Measurements from ENCODE around the gene NLRX1. TPM values are rescaled to one million over a fixed set of nuclear protein-coding genes. Genes with fewer than 3 reads are reported as not detected.
"Not testable (repeated sequence)": the region's sequence is repeated elsewhere in the genome, so short reads cannot be mapped to it uniquely, and the experiment has no call there.

Gene NLRX1
- total and polyA plus RNA-seq, 3 experiments from 2014 or later: 11.3 to 16.7 (median 16.1) TPM

DNA sequence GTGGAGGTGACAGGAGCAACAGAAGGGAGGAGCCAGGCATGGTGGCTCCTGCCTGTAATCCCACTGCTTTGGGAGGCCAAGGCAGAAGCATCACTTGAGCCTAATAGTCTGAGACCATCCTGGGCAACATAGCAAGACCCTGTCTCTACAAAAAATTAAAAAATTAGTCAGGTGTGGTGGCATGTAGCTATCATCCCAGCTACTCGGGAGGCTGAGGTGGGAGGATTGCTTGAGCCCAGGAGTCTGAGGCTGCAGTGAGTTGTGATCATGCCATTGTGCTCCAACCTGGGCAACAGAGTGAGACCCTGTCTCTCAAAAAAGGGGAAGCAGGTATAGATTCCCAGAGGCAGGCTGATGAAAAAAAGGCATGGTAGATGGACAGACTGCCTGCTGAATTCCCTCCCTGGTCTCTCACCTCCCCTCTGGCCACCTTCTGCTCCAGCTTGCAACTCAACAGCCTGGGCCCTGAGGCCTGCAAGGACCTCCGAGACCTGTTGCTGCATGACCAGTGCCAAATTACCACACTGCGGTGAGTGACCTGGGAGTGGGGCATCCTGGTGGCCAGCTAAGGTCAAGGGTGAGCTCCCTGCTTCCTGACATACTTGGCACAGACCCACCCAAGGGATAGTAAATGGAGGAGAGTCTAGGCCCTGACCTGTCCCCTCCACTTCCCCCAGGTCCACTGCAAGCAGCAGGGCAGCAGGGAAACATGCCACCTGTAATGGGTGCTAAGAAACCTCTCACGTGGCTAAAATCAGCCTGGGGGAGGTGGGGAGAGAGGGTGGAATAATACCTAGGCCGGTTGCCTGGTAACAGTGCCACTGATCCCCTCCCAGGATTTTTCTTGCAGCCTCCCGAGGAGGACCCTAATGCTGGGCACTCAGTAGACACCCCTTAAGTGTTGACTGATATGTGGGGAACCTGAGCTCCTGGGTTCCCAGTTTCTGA, 12.5 kb downstream of the NLRX1 start:
- peaks cover 0 to 3% (median 3%) of the 10 kb centered on the region in 3 donors for H3K4me1 Mint-ChIP-seq
- H3K27ac Mint-ChIP-seq: peak overlapping the region in 1 of 8 donors; percentile 24
- POLR2A ChIA-PET: no interaction called here
- peaks cover 0 to 22% (median 2%) of the 10 kb centered on the region in 3 donors for H3K36me3 Mint-ChIP-seq
- CTCF ChIA-PET: interaction anchor here (1.4 kb wide), 1 partner anchor 16 kb away, joined by 5 read pairs; no protein-coding TSS in a partner anchor
- H3K36me3 ChIP-seq (ENCODE audit: insufficient read depth, low read length): no peaks in the 10 kb centered on the region
- H3K27ac ChIP-seq (ENCODE audit: low read depth, low read length): no peak overlapping the region
- no peaks in the 10 kb centered on the region for H3K9me3 Mint-ChIP-seq
- no peak overlapping the region for H3K4me3 ChIP-seq (ENCODE audit: low read length)
- H3K4me3 Mint-ChIP-seq: no peak overlapping the region
- H3K9me3 ChIP-seq (ENCODE audit: low read length): no peaks in the 10 kb centered on the region
- peaks cover 11% of the 10 kb centered on the region for H3K4me1 ChIP-seq (ENCODE audit: insufficient read depth, low read length)
- DNase-seq: no peak
- peaks cover 0 to 5% of the 10 kb centered on the region in 2 donors for H3K27me3 Mint-ChIP-seq
- no peaks in the 10 kb centered on the region for H3K27me3 ChIP-seq (ENCODE audit: insufficient read depth, low read length, poor library complexity, severe bottlenecking)

DNA sequence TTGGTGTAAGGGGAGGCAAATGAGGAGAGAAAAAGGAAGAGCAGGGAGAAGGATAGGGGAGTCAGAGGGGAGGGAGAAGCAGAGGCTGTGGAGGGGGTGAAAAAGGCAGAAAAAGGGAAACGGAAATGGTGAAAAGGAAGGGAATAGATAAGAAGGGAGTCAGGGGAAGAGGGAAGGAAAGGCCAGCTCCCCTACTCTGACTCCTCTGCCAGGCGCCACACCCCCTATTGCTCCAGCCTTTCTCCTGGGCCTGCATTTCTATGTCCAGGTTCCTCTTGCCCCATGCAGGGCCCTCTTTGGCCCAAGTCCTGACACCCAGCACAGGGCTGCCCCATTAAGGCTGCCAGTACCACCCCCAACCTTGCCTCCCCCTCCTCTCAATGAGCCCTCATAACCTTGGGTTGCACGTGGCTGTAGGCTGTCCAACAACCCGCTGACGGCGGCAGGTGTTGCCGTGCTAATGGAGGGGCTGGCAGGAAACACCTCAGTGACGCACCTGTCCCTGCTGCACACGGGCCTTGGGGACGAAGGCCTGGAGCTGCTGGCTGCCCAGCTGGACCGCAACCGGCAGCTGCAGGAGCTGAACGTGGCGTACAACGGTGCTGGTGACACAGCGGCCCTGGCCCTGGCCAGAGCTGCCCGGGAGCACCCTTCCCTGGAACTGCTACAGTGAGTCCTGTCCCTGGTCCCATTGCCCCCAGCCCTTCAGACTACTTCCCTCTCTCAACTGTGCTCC, 13.3 kb downstream of the NLRX1 start:
- Histone ChIP-seq H3K27ac (ENCODE audit: low read depth, low read length) (no peak overlapping the region), H3K4me3 (ENCODE audit: low read length) (no peak overlapping the region), H3K9me3 (ENCODE audit: low read length) (no peaks in the 10 kb centered on the region), H3K36me3 (ENCODE audit: insufficient read depth, low read length) (no peaks in the 10 kb centered on the region), H3K27me3 (ENCODE audit: insufficient read depth, low read length, poor library complexity, severe bottlenecking) (no peaks in the 10 kb centered on the region), H3K4me1 (ENCODE audit: insufficient read depth, low read length) (peaks cover 11% of the 10 kb centered on the region)
- Mint-ChIP-seq H3K36me3 (peaks cover 0 to 21% (median 2%) of the 10 kb centered on the region in 3 donors), H3K9me3 (no peaks in the 10 kb centered on the region), H3K4me1 (peaks cover 0 to 3% (median 3%) of the 10 kb centered on the region in 3 donors), H3K27me3 (peaks cover 3 to 7% of the 10 kb centered on the region in 2 donors), H3K27ac (peak overlapping the region in 1 of 8 donors; percentile 80), H3K4me3 (no peak overlapping the region)
- ChIA-PET CTCF (interaction anchor here (1.4 kb wide), 1 partner anchor 15 kb away, joined by 5 read pairs; no protein-coding TSS in a partner anchor), POLR2A (no interaction called here)
- no peak for DNase-seq

DNA sequence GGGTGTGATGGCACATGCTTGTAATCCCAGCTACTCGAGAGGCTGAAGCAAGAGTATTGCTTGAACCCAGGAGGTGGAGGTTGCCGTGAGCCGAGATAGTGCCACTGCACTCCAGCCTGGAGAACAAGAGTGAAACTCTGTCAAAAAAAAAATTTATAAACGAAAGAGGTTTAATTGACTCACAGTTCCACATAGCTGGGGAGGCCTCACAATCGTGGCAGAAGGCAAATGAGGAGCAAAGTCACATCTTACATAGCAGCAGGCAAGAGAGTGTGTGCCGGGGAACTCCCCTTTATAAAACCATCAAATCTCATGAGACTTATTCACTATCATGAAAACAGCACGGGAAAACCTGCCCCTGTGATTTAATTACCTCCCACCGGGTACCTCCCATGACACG, 15.9 kb downstream of the NLRX1 start:
- H3K36me3 Mint-ChIP-seq: peaks cover 0 to 14% (median 2%) of the 10 kb centered on the region in 3 donors
- H3K4me1 ChIP-seq (ENCODE audit: insufficient read depth, low read length); POLR2A ChIA-PET; H3K4me3 Mint-ChIP-seq; H3K4me1 Mint-ChIP-seq; H3K36me3 ChIP-seq (ENCODE audit: insufficient read depth, low read length); H3K27ac ChIP-seq (ENCODE audit: low read depth, low read length); DNase-seq; H3K9me3 Mint-ChIP-seq; H3K9me3 ChIP-seq (ENCODE audit: low read length); H3K4me3 ChIP-seq (ENCODE audit: low read length); H3K27me3 Mint-ChIP-seq; H3K27ac Mint-ChIP-seq; H3K27me3 ChIP-seq (ENCODE audit: insufficient read depth, low read length, poor library complexity, severe bottlenecking): not testable (repeated sequence)
- CTCF ChIA-PET: interaction anchor here (0.9 kb wide), 1 partner anchor 12 kb away, joined by 4 read pairs; no protein-coding TSS in a partner anchor

DNA sequence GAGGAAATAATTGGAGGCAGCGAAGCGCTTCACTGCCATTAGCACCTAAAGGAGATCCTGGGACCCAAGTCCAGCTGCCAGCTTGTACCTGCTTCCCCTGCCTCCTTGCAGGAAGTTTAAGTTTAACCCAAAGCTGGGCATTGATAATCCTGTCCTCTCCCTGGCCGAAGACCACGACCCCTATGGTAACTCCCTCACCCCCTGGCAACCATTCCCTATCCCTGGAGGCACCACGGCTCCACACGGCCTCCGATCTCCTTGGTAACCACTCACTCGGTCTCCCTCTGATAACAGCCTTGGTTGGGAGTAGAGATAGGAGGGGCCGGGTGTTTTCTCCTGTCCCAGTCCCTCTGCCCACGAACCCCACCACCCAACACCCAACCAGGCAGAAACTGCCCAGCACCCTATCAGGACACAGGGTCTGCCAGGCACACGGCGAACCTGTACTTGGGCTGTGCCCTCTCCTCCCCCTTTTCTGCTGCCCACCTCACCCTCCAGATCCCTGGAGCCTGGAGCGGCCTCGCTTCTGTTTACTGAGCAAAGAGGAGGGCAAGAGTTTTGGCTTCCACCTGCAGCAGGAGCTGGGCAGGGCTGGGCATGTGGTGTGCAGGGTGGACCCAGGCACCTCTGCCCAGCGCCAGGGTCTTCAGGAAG, 17.6 kb downstream of the NLRX1 start:
- Histone ChIP-seq H3K27ac (ENCODE audit: low read depth, low read length) (no peak overlapping the region), H3K27me3 (ENCODE audit: insufficient read depth, low read length, poor library complexity, severe bottlenecking) (no peaks in the 10 kb centered on the region), H3K4me1 (ENCODE audit: insufficient read depth, low read length) (no peaks in the 10 kb centered on the region), H3K9me3 (ENCODE audit: low read length) (no peaks in the 10 kb centered on the region), H3K36me3 (ENCODE audit: insufficient read depth, low read length) (no peaks in the 10 kb centered on the region), H3K4me3 (ENCODE audit: low read length) (no peak overlapping the region)
- H3K36me3 Mint-ChIP-seq: peaks cover 0 to 7% (median 2%) of the 10 kb centered on the region in 3 donors
- H3K4me1 Mint-ChIP-seq: no peaks in the 10 kb centered on the region
- peaks cover 5 to 7% of the 10 kb centered on the region in 2 donors for H3K27me3 Mint-ChIP-seq
- DNase-seq: no peak
- H3K4me3 Mint-ChIP-seq: no peak overlapping the region
- ChIA-PET CTCF (no interaction called here), POLR2A (interaction anchor here (0.7 kb wide), 1 partner anchor 169 kb away, joined by 4 read pairs; no protein-coding TSS in a partner anchor)
- no peaks in the 10 kb centered on the region for H3K9me3 Mint-ChIP-seq
- H3K27ac Mint-ChIP-seq: no peak overlapping the region

GRCh38 chr11:119187123-119187892, 18.8 kb downstream of the NLRX1 start:
- no peaks in the 10 kb centered on the region for H3K4me1 ChIP-seq (ENCODE audit: insufficient read depth, low read length)
- no peak overlapping the region for H3K27ac Mint-ChIP-seq
- no peaks in the 10 kb centered on the region for H3K4me1 Mint-ChIP-seq
- no peak overlapping the region for H3K4me3 ChIP-seq (ENCODE audit: low read length)
- no peaks in the 10 kb centered on the region for H3K27me3 ChIP-seq (ENCODE audit: insufficient read depth, low read length, poor library complexity, severe bottlenecking)
- no peak for DNase-seq
- H3K27ac ChIP-seq (ENCODE audit: low read depth, low read length): no peak overlapping the region
- H3K36me3 Mint-ChIP-seq: peaks cover 0 to 5% (median 2%) of the 10 kb centered on the region in 3 donors
- H3K9me3 Mint-ChIP-seq: no peaks in the 10 kb centered on the region
- ChIA-PET POLR2A (interaction anchor here (0.7 kb wide), 1 partner anchor 170 kb away, joined by 4 read pairs; no protein-coding TSS in a partner anchor), CTCF (no interaction called here)
- H3K4me3 Mint-ChIP-seq: no peak overlapping the region
- H3K27me3 Mint-ChIP-seq: peaks cover 5 to 7% of the 10 kb centered on the region in 2 donors
- H3K36me3 ChIP-seq (ENCODE audit: insufficient read depth, low read length): no peaks in the 10 kb centered on the region
- H3K9me3 ChIP-seq (ENCODE audit: low read length): no peaks in the 10 kb centered on the region

GRCh38 chr11:119188067-119188466, 19.5 kb downstream of the NLRX1 start:
- H3K4me1 Mint-ChIP-seq: no peaks in the 10 kb centered on the region
- H3K27ac Mint-ChIP-seq: no peak overlapping the region
- Histone ChIP-seq H3K36me3 (ENCODE audit: insufficient read depth, low read length) (no peaks in the 10 kb centered on the region), H3K27me3 (ENCODE audit: insufficient read depth, low read length, poor library complexity, severe bottlenecking) (no peaks in the 10 kb centered on the region), H3K4me3 (ENCODE audit: low read length) (no peak overlapping the region), H3K27ac (ENCODE audit: low read depth, low read length) (no peak overlapping the region), H3K4me1 (ENCODE audit: insufficient read depth, low read length) (no peaks in the 10 kb centered on the region), H3K9me3 (ENCODE audit: low read length) (no peaks in the 10 kb centered on the region)
- no peaks in the 10 kb centered on the region for H3K9me3 Mint-ChIP-seq
- POLR2A ChIA-PET: no interaction called here
- peaks cover 5 to 7% of the 10 kb centered on the region in 2 donors for H3K27me3 Mint-ChIP-seq
- no peak for DNase-seq
- peaks cover 0 to 2% (median 1%) of the 10 kb centered on the region in 3 donors for H3K36me3 Mint-ChIP-seq
- H3K4me3 Mint-ChIP-seq: no peak overlapping the region
- CTCF ChIA-PET: interaction anchor here (0.9 kb wide), 1 partner anchor 9 kb away, joined by 4 read pairs; no protein-coding TSS in a partner anchor

GRCh38 chr11:119188887-119189286, 20.4 kb downstream of the NLRX1 start:
- Histone ChIP-seq H3K4me3 (ENCODE audit: low read length) (no peak overlapping the region), H3K4me1 (ENCODE audit: insufficient read depth, low read length) (no peaks in the 10 kb centered on the region), H3K27me3 (ENCODE audit: insufficient read depth, low read length, poor library complexity, severe bottlenecking) (no peaks in the 10 kb centered on the region), H3K36me3 (ENCODE audit: insufficient read depth, low read length) (no peaks in the 10 kb centered on the region), H3K27ac (ENCODE audit: low read depth, low read length) (no peak overlapping the region), H3K9me3 (ENCODE audit: low read length) (no peaks in the 10 kb centered on the region)
- Mint-ChIP-seq H3K36me3 (no peaks in the 10 kb centered on the region), H3K27me3 (peaks cover 5 to 7% of the 10 kb centered on the region in 2 donors), H3K4me1 (no peaks in the 10 kb centered on the region), H3K27ac (peak overlapping the region in 1 of 8 donors; percentile 62), H3K4me3 (no peak overlapping the region), H3K9me3 (no peaks in the 10 kb centered on the region)
- ChIA-PET POLR2A (no interaction called here), CTCF (interaction anchor here (0.9 kb wide), 1 partner anchor 8 kb away, joined by 4 read pairs; no protein-coding TSS in a partner anchor)
- DNase-seq: no peak

All from CD8-positive, alpha-beta memory T cell (primary cell).